ENCODE data around the gene CBX6. TPM values are rescaled to one million over a fixed set of nuclear protein-coding genes. Genes with fewer than 3 reads are reported as not detected.

The CBX6 gene
- total RNA-seq, 1 experiment from 2014 or later = 136 TPM

- Histone ChIP-seq H3K9me3 (ENCODE audit: insufficient read depth, low read depth) (no peaks in the 10 kb centered on the region), H3K4me3 (no peak overlapping the region), H3K4me1 (replicated peaks; ENCODE audit: insufficient read depth) (peaks cover 24% of the 10 kb centered on the region), H3K27me3 (ENCODE audit: insufficient read depth, low read depth) (no peaks in the 10 kb centered on the region), H3K4me2 (no peak overlapping the region), H3K27ac (no peak overlapping the region), H3F3A (ENCODE audit: insufficient read depth, low read depth) (peaks cover 5% of the 10 kb centered on the region; the same call in 1 of the 2 replicates), H3K9me2 (ENCODE audit: insufficient read depth) (no peaks in the 10 kb centered on the region), H3K36me3 (ENCODE audit: low read depth) (no peaks in the 10 kb centered on the region), H2AFZ (no peak overlapping the region), H4K20me1 (ENCODE audit: insufficient read depth) (no peaks in the 10 kb centered on the region; the same call in 1 of the 2 replicates), H3K79me2 (ENCODE audit: low read depth) (no peaks in the 10 kb centered on the region)
- intact Hi-C loops (cut with micrococcal nuclease; ENCODE audit: unreplicated experiment) = no loop called here
- no TSS peak for BruUV-seq (replicated peaks)
- TF ChIP-seq EZH2 (IDR thresholded peaks at IDR 0.05; ENCODE audit: low read depth) = no peak
- TF ChIP-seq CTCF (conservative IDR thresholded peaks at IDR 0.05) = no peak
- no peak for DNase-seq
- ChIA-PET POLR2A (ENCODE audit: unreplicated experiment) (no interaction called here), CTCF (interaction anchor here (0.6 kb wide), 1 partner anchor 25 kb away, joined by 4 read pairs; no protein-coding TSS in a partner anchor)
Observed at GRCh38 chr22:38826386-38826785, 45.6 kb downstream of the CBX6 start.

GRCh38 chr22:38824585-38824984, 47.4 kb downstream of the CBX6 start:
- H3F3A ChIP-seq (ENCODE audit: insufficient read depth, low read depth) = 0 out of 2 replicates have a peak, but pooled peaks cover 4% of the 10 kb centered on the region
- peak in 1 of 2 experiments; percentile 62 for DNase-seq
- POLR2A ChIA-PET (ENCODE audit: unreplicated experiment) = no interaction called here
- H3K9me3 ChIP-seq (ENCODE audit: insufficient read depth, low read depth) = no peaks in the 10 kb centered on the region
- intact Hi-C loops (cut with micrococcal nuclease; ENCODE audit: unreplicated experiment) = no loop called here
- H3K4me2 ChIP-seq = no peak overlapping the region
- no peak overlapping the region for H3K27ac ChIP-seq
- no peaks in the 10 kb centered on the region for H3K36me3 ChIP-seq (ENCODE audit: low read depth)
- H3K4me3 ChIP-seq = no peak overlapping the region
- no peaks in the 10 kb centered on the region for H3K9me2 ChIP-seq (ENCODE audit: insufficient read depth)
- TF ChIP-seq EZH2 (IDR thresholded peaks at IDR 0.05; ENCODE audit: low read depth) (no peak), CTCF (conservative IDR thresholded peaks at IDR 0.05) (peak; percentile 52; the same call in 1 of the 2 replicates)
- no peaks in the 10 kb centered on the region for H3K79me2 ChIP-seq (ENCODE audit: low read depth)
- no peaks in the 10 kb centered on the region; the same call in 1 of the 2 replicates for H4K20me1 ChIP-seq (ENCODE audit: insufficient read depth)
- H3K27me3 ChIP-seq (ENCODE audit: insufficient read depth, low read depth) = peaks cover 9% of the 10 kb centered on the region
- peaks cover 9% of the 10 kb centered on the region for H3K4me1 ChIP-seq (replicated peaks; ENCODE audit: insufficient read depth)
- H2AFZ ChIP-seq = no peak overlapping the region
- CTCF ChIA-PET = no interaction called here
- BruUV-seq (replicated peaks) = no TSS peak

- Histone ChIP-seq H3K27me3 (ENCODE audit: insufficient read depth, low read depth) (peaks cover 19% of the 10 kb centered on the region), H3K27ac (no peak overlapping the region), H3K9me3 (ENCODE audit: insufficient read depth, low read depth) (no peaks in the 10 kb centered on the region), H3K36me3 (ENCODE audit: low read depth) (no peaks in the 10 kb centered on the region), H4K20me1 (ENCODE audit: insufficient read depth) (no peaks in the 10 kb centered on the region; the same call in 1 of the 2 replicates), H3K4me2 (no peak overlapping the region), H3K4me1 (replicated peaks; ENCODE audit: insufficient read depth) (no peaks in the 10 kb centered on the region), H3F3A (ENCODE audit: insufficient read depth, low read depth) (no peaks in the 10 kb centered on the region), H3K4me3 (no peak overlapping the region), H3K9me2 (ENCODE audit: insufficient read depth) (no peaks in the 10 kb centered on the region), H2AFZ (no peak overlapping the region), H3K79me2 (ENCODE audit: low read depth) (no peaks in the 10 kb centered on the region)
- CTCF ChIA-PET = no interaction called here
- TF ChIP-seq EZH2 (IDR thresholded peaks at IDR 0.05; ENCODE audit: low read depth) (no peak), CTCF (conservative IDR thresholded peaks at IDR 0.05) (no peak)
- POLR2A ChIA-PET (ENCODE audit: unreplicated experiment) = interaction anchor here (0.6 kb wide), 1 partner anchor 252 kb away, joined by 3 read pairs; no protein-coding TSS in a partner anchor
- intact Hi-C loops (cut with micrococcal nuclease; ENCODE audit: unreplicated experiment) = no loop called here
- no TSS peak for BruUV-seq (replicated peaks)
- DNase-seq = no peak
Observed at GRCh38 chr22:38823637-38824036, 48.4 kb downstream of the CBX6 start.
